ENCODE measurements around the gene C14orf119.
A peak's percentile ranks its signal among the peaks of the same experiment; 100 is the strongest.

C14orf119 gene

GRCh38 chr14:23124337-23124954 is 29.1 kb downstream of the C14orf119 start:
- DNase-seq (ENCODE audit: insufficient read length, low spot score) (no peak), FAIRE-seq (no peak)

GRCh38 chr14:23125011-23125410 is 29.7 kb downstream of the C14orf119 start:
- FAIRE-seq: no peak
- DNase-seq (ENCODE audit: insufficient read length, low spot score): no peak

- DNase-seq (ENCODE audit: insufficient read length, low spot score) (no peak), FAIRE-seq (no peak)
Measured at GRCh38 chr14:23125933-23126524, 30.7 kb downstream of the C14orf119 start.

- no peak for DNase-seq (ENCODE audit: insufficient read length, low spot score)
Measured at GRCh38 chr14:23126548-23127278, 31.4 kb downstream of the C14orf119 start.

GRCh38 chr14:23127861-23128260 is 32.6 kb downstream of the C14orf119 start:
- FAIRE-seq (no peak), DNase-seq (ENCODE audit: insufficient read length, low spot score) (no peak)

More at GRCh38 chr14:23126548-23127278, 31.4 kb downstream of the C14orf119 start:
- no peak for FAIRE-seq

GRCh38 chr14:23128969-23129758 is 33.9 kb downstream of the C14orf119 start:
- DNase-seq (ENCODE audit: insufficient read length, low spot score): no peak
- no peak for FAIRE-seq

- FAIRE-seq (no peak), DNase-seq (ENCODE audit: insufficient read length, low spot score) (no peak)
Measured at GRCh38 chr14:23129759-23130316, 34.5 kb downstream of the C14orf119 start.

- DNase-seq (ENCODE audit: insufficient read length, low spot score): no peak
- no peak for FAIRE-seq
Measured at GRCh38 chr14:23130871-23131270, 35.6 kb downstream of the C14orf119 start.

- no peak for DNase-seq (ENCODE audit: insufficient read length, low spot score)
- FAIRE-seq: no peak
Measured at GRCh38 chr14:23131482-23131881, 36.2 kb downstream of the C14orf119 start.

- FAIRE-seq (no peak), DNase-seq (ENCODE audit: insufficient read length, low spot score) (no peak)
Measured at GRCh38 chr14:23132970-23133369, 37.7 kb downstream of the C14orf119 start.

- FAIRE-seq (no peak), DNase-seq (ENCODE audit: insufficient read length, low spot score) (no peak)
Measured at GRCh38 chr14:23136566-23137133, 41.3 kb downstream of the C14orf119 start.

GRCh38 chr14:23137192-23137812 is 42.0 kb downstream of the C14orf119 start:
- FAIRE-seq (no peak), DNase-seq (ENCODE audit: insufficient read length, low spot score) (no peak)

GRCh38 chr14:23137813-23138535 is 42.7 kb downstream of the C14orf119 start:
- DNase-seq (ENCODE audit: insufficient read length, low spot score) (no peak), FAIRE-seq (no peak)

GRCh38 chr14:23139874-23140273 is 44.6 kb downstream of the C14orf119 start:
- no peak for DNase-seq (ENCODE audit: insufficient read length, low spot score)
- no peak for FAIRE-seq

GRCh38 chr14:23140371-23140770 is 45.1 kb downstream of the C14orf119 start:
- FAIRE-seq (no peak), DNase-seq (ENCODE audit: insufficient read length, low spot score) (no peak)

GRCh38 chr14:23141706-23142444 is 46.6 kb downstream of the C14orf119 start:
- DNase-seq (ENCODE audit: insufficient read length, low spot score) (peak; percentile 33), FAIRE-seq (no peak)

- FAIRE-seq (no peak), DNase-seq (ENCODE audit: insufficient read length, low spot score) (no peak)
Measured at GRCh38 chr14:23142826-23143225, 47.5 kb downstream of the C14orf119 start.

- DNase-seq (ENCODE audit: insufficient read length, low spot score) (no peak), FAIRE-seq (no peak)
Measured at GRCh38 chr14:23143911-23144310, 48.6 kb downstream of the C14orf119 start.

Data from HTR-8/SVneo (cell line).